GM18909 (cell line): ENCODE results near the gene PPFIA3.
A peak's percentile ranks its signal among the peaks of the same experiment; 100 is the strongest.
"Not testable (repeated sequence)": the region's sequence is repeated elsewhere in the genome, so short reads cannot be mapped to it uniquely, and the experiment has no call there.

ENCODE experiments used
- ATAC-seq: cut with Tn5 transposase; IDR thresholded peaks from one replicate; pipeline ENCODE4 v1.9.1; 2021; ENCODE audit warnings: mild to moderate bottlenecking; ENCODE audit not compliant: unreplicated experiment, poor library complexity

PPFIA3 gene

GRCh38 chr19:49120868-49121267 lies 1.5 kb downstream of the PPFIA3 start:
- no peak for ATAC-seq

GRCh38 chr19:49121841-49122240 lies 2.5 kb downstream of the PPFIA3 start:
- not testable (repeated sequence) for ATAC-seq

- not testable (repeated sequence) for ATAC-seq
These were observed 3.9 kb downstream of the PPFIA3 start for GRCh38 chr19:49123285-49123684.

GRCh38 chr19:49125025-49125731 lies 5.8 kb downstream of the PPFIA3 start:
- no peak for ATAC-seq

GRCh38 chr19:49126575-49126974 lies 7.2 kb downstream of the PPFIA3 start:
- no peak for ATAC-seq

GRCh38 chr19:49127225-49127624 lies 7.9 kb downstream of the PPFIA3 start:
- not testable (repeated sequence) for ATAC-seq

GRCh38 chr19:49127674-49128544 lies 8.6 kb downstream of the PPFIA3 start:
- ATAC-seq: peak; percentile 88

GRCh38 chr19:49128545-49129237 lies 9.3 kb downstream of the PPFIA3 start:
- no peak for ATAC-seq

GRCh38 chr19:49129238-49129583 lies 9.9 kb downstream of the PPFIA3 start:
- ATAC-seq: no peak

GRCh38 chr19:49130325-49130724 lies 11.0 kb downstream of the PPFIA3 start:
- ATAC-seq: no peak

- ATAC-seq: no peak
These were observed 13.7 kb downstream of the PPFIA3 start for GRCh38 chr19:49132974-49133609.

GRCh38 chr19:49133621-49134454 lies 14.5 kb downstream of the PPFIA3 start:
- ATAC-seq: no peak

- ATAC-seq: no peak
These were observed 16.3 kb downstream of the PPFIA3 start for GRCh38 chr19:49135686-49136085.

- ATAC-seq: no peak
These were observed 17.4 kb downstream of the PPFIA3 start for GRCh38 chr19:49136771-49137171.

GRCh38 chr19:49140951-49141350 lies 21.6 kb downstream of the PPFIA3 start:
- ATAC-seq: no peak

- no peak for ATAC-seq
These were observed 22.0 kb downstream of the PPFIA3 start for GRCh38 chr19:49141352-49141751.

- ATAC-seq: no peak
These were observed 23.6 kb downstream of the PPFIA3 start for GRCh38 chr19:49142866-49143335.

GRCh38 chr19:49145573-49146407 lies 26.4 kb downstream of the PPFIA3 start:
- ATAC-seq: no peak

GRCh38 chr19:49146408-49146770 lies 27.0 kb downstream of the PPFIA3 start:
- not testable (repeated sequence) for ATAC-seq
